Endothelial cell of umbilical vein (primary cell): ENCODE results near the gene NR3C2. TPM values are rescaled to one million over a fixed set of nuclear protein-coding genes. Genes with fewer than 3 reads are reported as not detected.

Experiments
- BruUV-seq: library from RNA; stranded (reverse); fragments of 400-500 nt; replicated peaks from 2 replicates; lab custom pipeline; 2021; lab: Mats Ljungman, UMichigan
- CTCF ChIA-PET: fragments of 300-600, 350-600 bp; sonication (Branson Sonifier 250); formaldehyde crosslinking; loops from one replicate; lab custom pipeline; 2021; ENCODE audit warnings: antibody characterized with exemption, inconsistent platforms; lab: Charles Lee
- POLR2A ChIA-PET: fragments of 300-600, 350-600 bp; sonication (Branson Sonifier 250); formaldehyde crosslinking; loops from one replicate; lab custom pipeline; 2021; ENCODE audit warnings: antibody characterized with exemption, inconsistent platforms; lab: Charles Lee
- DNase-seq: peaks from one replicate; pipeline ENCODE4 v3.0.0-alpha.2; 2011; ENCODE audit warnings: low read depth, low spot score
- FAIRE-seq: peaks from 2 replicates; lab custom pipeline; 2011; peaks lifted over from hg19 to GRCh38; lab: Jason Lieb, UNC
- H2AFZ ChIP-seq: 2 replicates; pipeline ENCODE4 v1.6.0; 2012; ENCODE audit warnings: low read depth, low read length, control low read depth, inconsistent platforms
- H3K27ac ChIP-seq: 2 replicates; pipeline ENCODE4 v1.5.1; 2011; ENCODE audit warnings: low read depth, mild to moderate bottlenecking, control low read depth, low read length, moderate library complexity; ENCODE audit not compliant: insufficient read depth
- H3K27me3 ChIP-seq, 2 experiments: 2 replicates each; pipeline versions ENCODE4 v1.6.0 to v1.6.1; 2011; ENCODE audit warnings: low read length in 2 of 2, mixed read lengths in 1 of 2; ENCODE audit not compliant: control insufficient read depth in 2 of 2, insufficient read depth in 2 of 2
- H3K36me3 ChIP-seq, 2 experiments: 2 replicates in 1 of 2; 3 replicates in 1 of 2; pipeline ENCODE4 v1.5.1; 2011; ENCODE audit warnings: low read length in 2 of 2, mild to moderate bottlenecking in 1 of 2, moderate library complexity in 1 of 2; ENCODE audit not compliant: control insufficient read depth in 2 of 2, insufficient read depth in 2 of 2; ENCODE audit errors: extremely low read depth in 1 of 2
- H3K4me1 ChIP-seq: 3 replicates; pipeline ENCODE4 v1.5.1; 2011; ENCODE audit warnings: mild to moderate bottlenecking, low read length; ENCODE audit not compliant: control insufficient read depth, insufficient read depth; ENCODE audit errors: extremely low read depth
- H3K4me2 ChIP-seq: 2 replicates; pipeline ENCODE4 v1.6.1; 2011; ENCODE audit warnings: low read length, control low read depth, mixed read lengths; ENCODE audit not compliant: insufficient read depth
- H3K4me3 ChIP-seq, 3 experiments: fragments of 200-600 bp in 1 of 3; sonication (generic), shearing (Covaris generic) in 1 of 3; replicated peaks in 1 of 3; 2 replicates each; pipeline ENCODE4 v1.5.1; 2011 to 2016; ENCODE audit warnings: control low read depth in 3 of 3, low read length in 3 of 3, mild to moderate bottlenecking in 2 of 3, inconsistent platforms in 1 of 3, low read depth in 1 of 3, moderate library complexity in 1 of 3; ENCODE audit not compliant: insufficient read depth in 1 of 3
- H3K79me2 ChIP-seq: 2 replicates; pipeline ENCODE4 v1.6.0; 2012; ENCODE audit warnings: low read length, inconsistent platforms; ENCODE audit not compliant: control insufficient read depth, insufficient read depth
- H3K9ac ChIP-seq: replicated peaks from 2 replicates; pipeline ENCODE3; 2011; ENCODE audit warnings: low read length, control low read depth; ENCODE audit not compliant: insufficient read depth; ENCODE audit errors: extremely low read depth
- H3K9me1 ChIP-seq: replicated peaks from 3 replicates; pipeline ENCODE4 v1.6.0; 2011; ENCODE audit warnings: mild to moderate bottlenecking, low read length; ENCODE audit not compliant: control insufficient read depth, insufficient read depth; ENCODE audit errors: extremely low read depth
- H3K9me3 ChIP-seq: replicated peaks from 2 replicates; pipeline ENCODE4 v1.5.1; 2012; ENCODE audit warnings: low read length, inconsistent platforms; ENCODE audit not compliant: control insufficient read depth, insufficient read depth
- H4K20me1 ChIP-seq: replicated peaks from 2 replicates; pipeline ENCODE3; 2011; ENCODE audit warnings: mild to moderate bottlenecking, low read length; ENCODE audit not compliant: control insufficient read depth, insufficient read depth; ENCODE audit errors: extremely low read depth
- CTCF ChIP-seq, 2 donors: IDR thresholded peaks; 1 replicate in 1 of 2; 2 replicates in 1 of 2; pipeline ENCODE4 v1.5.1; 2011; ENCODE audit warnings: low read length in 2 of 2, mild to moderate bottlenecking in 2 of 2, moderate library complexity in 2 of 2, control low read depth in 1 of 2, inconsistent platforms in 1 of 2, low read depth in 1 of 2; ENCODE audit not compliant: insufficient read depth in 1 of 2; ENCODE audit errors: extremely low read depth in 1 of 2
- FOS ChIP-seq: IDR thresholded peaks from 2 replicates; pipeline ENCODE4 v1.6.1; 2011; ENCODE audit warnings: mild to moderate bottlenecking, low read length, moderate library complexity, borderline replicate concordance; ENCODE audit not compliant: insufficient read depth
- MYC ChIP-seq: IDR thresholded peaks from one replicate; pipeline ENCODE4 v1.6.1; 2011; ENCODE audit warnings: mild to moderate bottlenecking, low read depth, low read length
- POLR2AphosphoS5 ChIP-seq: IDR thresholded peaks from 2 replicates; pipeline ENCODE4 v1.6.1; 2012; ENCODE audit warnings: low read depth, mild to moderate bottlenecking, control low read depth, low read length, moderate library complexity; ENCODE audit not compliant: insufficient read depth
- dilution Hi-C: fragments of 300-500 bp; cut with MboI; formaldehyde crosslinking; loops from one replicate; pipeline ENCODE4 v1.15.0; 2019; ENCODE audit warnings: low sequenced_read_pairs; ENCODE audit not compliant: extremely low pct_ligation_motif_present
- intact Hi-C: fragments of 100-400 bp; cut with micrococcal nuclease; formaldehyde crosslinking; loops from one replicate; pipeline ENCODE4 v1.10.0; 2022
- polyA plus RNA-seq, 4 experiments: library from polyadenylated mRNA; depleted of rRNA in 3 of 4; stranded (reverse) in 3 of 4; unstranded in 1 of 4; fragments of >200 nt; gene quantifications; 2 replicates each; pipeline versions ENCODE4 v1.2.1 to v1.2.3, GENCODE V29; 2011 to 2012; ENCODE audit warnings: missing spikeins in 1 of 4
- total RNA-seq: library from RNA; stranded (reverse); gene quantifications from 2 replicates; pipeline ENCODE4 v1.2.3, GENCODE V29; 2021

NR3C2 gene
- total and polyA plus RNA-seq, 2 donors (not counting 3 experiments of a cell fraction or from before 2014, with no cell fraction given) = 4.8 to 16.4 TPM

DNA sequence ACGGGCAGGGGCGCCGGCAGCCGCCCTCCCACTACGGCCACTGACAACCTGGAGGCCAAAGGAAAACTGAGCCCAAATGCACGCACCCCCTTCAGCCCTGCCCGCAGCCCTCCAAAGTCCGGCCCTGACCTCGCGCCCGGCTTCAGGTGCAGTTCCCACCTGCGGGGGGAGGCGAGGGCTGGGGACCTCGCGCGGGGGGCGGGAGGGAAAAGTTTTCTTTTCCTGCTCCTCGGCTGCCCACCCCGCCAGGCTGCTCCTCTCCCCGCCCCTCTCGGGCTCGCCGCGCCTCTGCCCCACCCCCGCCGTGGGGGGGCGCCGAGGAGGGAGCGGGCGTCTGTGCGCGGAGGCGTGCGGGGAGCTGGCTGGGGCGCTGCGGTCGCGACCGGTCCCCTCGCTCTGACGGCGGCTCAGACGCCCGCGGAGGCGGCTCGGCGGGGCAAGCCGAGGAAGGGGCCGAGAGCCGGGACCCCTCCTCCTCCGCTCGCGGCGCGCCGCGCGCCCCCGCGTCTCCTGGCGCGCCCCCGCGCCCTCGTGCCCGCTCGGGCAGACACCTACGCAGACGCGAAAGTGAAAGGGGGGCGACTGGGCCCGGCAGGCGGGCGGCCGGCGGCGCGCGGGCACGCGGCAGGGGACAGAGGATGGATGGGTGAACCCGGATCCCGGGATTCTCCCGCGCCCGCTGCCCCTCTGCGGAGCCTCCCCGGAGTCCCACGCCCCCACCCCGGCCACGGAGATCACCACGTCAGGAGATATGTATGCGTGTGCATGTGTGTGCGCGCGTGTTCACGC, 3.1 kb upstream of the NR3C2 start:
- TF ChIP-seq FOS = no peak
- Histone ChIP-seq H3K9me1 (no peaks in the 10 kb centered on the region), H4K20me1 (no peaks in the 10 kb centered on the region), H3K79me2 (peaks cover 12% of the 10 kb centered on the region), H3K4me2 (peak overlapping the region; percentile 95), H3K9ac (peak overlapping the region; percentile 87), H2AFZ (peak overlapping the region; percentile 99), H3K4me3 (peak overlapping the region; percentile 88 to 98 (median 94)), H3K36me3 (no peaks in the 10 kb centered on the region), H3K9me3 (no peaks in the 10 kb centered on the region), H3K27ac (peak overlapping the region; percentile 57), H3K27me3 (no peaks in the 10 kb centered on the region), H3K4me1 (peaks cover 28% of the 10 kb centered on the region)
- FAIRE-seq (peak; percentile 68), DNase-seq (peak; percentile 71)
- intact Hi-C loops = loop anchor here (2.0 to 10.0 kb wide), 3 partner anchors 220 to 830 kb away; partner anchors contain the start of gene TMEM184C
- ChIA-PET POLR2A (no interaction called here), CTCF (interaction anchor here (0.6 to 6.1 kb wide), 5 partner anchors 37 to 586 kb away, joined by 3 to 41 read pairs (median 3); no protein-coding TSS in a partner anchor)
- BruUV-seq = no TSS peak
- dilution Hi-C loops = no loop called here

DNA sequence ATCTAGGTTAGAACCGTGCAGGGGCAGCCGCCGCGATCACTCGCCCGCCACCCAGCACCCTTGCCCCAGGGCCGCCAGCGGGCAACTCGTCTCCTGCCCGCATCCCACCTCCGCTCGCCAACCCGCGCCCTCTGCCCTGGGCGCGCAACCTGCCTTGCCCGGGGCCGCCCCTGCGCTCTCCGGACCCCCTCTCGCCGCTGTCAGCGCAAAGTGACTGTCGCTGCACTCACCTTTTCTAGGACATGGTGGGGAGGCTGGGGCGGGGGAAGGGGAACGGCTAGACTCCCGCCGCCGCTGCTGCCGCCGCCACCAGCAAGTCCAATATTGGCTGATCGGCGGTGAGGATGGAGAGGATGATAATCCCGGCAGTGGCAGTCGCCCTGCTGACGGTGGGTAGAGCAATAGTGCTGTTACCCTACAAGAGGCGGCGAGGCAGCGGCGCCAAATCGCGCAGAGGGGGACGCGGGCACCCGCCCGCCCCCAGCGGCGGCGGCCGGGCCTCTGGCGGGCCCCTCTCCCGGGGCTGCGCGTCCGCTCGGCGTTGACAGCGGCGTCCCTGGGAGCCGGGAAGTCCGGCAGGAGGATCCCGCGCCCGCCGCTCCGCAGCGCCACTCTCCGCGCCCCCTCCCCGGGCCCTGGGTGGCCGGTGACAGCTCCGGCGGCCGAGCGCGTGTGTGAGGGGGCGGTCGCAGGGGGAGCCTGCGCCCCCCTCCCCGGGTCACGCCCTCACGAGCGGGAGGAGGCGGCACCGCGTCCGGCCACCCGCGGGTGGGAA, 2.3 kb upstream of the NR3C2 start:
- Histone ChIP-seq H3K79me2 (peaks cover 12% of the 10 kb centered on the region), H3K4me1 (peaks cover 31% of the 10 kb centered on the region), H3K4me3 (peak overlapping the region; percentile 88 to 98 (median 94)), H3K27ac (peak overlapping the region; percentile 62), H3K4me2 (peak overlapping the region; percentile 95), H3K9me1 (no peaks in the 10 kb centered on the region), H3K9me3 (no peaks in the 10 kb centered on the region), H3K36me3 (no peaks in the 10 kb centered on the region), H3K27me3 (no peaks in the 10 kb centered on the region), H4K20me1 (no peaks in the 10 kb centered on the region), H3K9ac (peak overlapping the region; percentile 87), H2AFZ (peak overlapping the region; percentile 95)
- dilution Hi-C loops = no loop called here
- no TSS peak for BruUV-seq
- DNase-seq (peak; percentile 51), FAIRE-seq (peak; percentile 60)
- CTCF ChIA-PET = interaction anchor here (0.6 to 6.1 kb wide), 3 partner anchors 121 to 587 kb away, joined by 3 to 41 read pairs (median 24); no protein-coding TSS in a partner anchor
- intact Hi-C loops = loop anchor here (2.0 to 10.0 kb wide), 7 partner anchors 162 to 830 kb away; partner anchors contain the start of gene TMEM184C
- POLR2A ChIA-PET = interaction anchor here (0.7 kb wide), 1 partner anchor 428 kb away, joined by 3 read pairs; no protein-coding TSS in a partner anchor
- TF ChIP-seq MYC = no peak
- TF ChIP-seq POLR2AphosphoS5 = no peak
- TF ChIP-seq CTCF (IDR thresholded peaks at IDR 0.05; ENCODE audit: extremely low read depth in 1 of 2, insufficient read depth in 1 of 2, low read depth in 1 of 2, low read length in 2 of 2) = peak in 1 of 2 donors; percentile 8
- TF ChIP-seq FOS = no peak
